HG02610 (cell line): ENCODE results near the gene KCNE4.

ENCODE experiments used
- ATAC-seq: cut with Tn5 transposase; IDR thresholded peaks from one replicate; pipeline ENCODE4 v1.9.1; 2021; ENCODE audit warnings: mild to moderate bottlenecking, moderate library complexity; ENCODE audit not compliant: unreplicated experiment

The KCNE4 gene

DNA sequence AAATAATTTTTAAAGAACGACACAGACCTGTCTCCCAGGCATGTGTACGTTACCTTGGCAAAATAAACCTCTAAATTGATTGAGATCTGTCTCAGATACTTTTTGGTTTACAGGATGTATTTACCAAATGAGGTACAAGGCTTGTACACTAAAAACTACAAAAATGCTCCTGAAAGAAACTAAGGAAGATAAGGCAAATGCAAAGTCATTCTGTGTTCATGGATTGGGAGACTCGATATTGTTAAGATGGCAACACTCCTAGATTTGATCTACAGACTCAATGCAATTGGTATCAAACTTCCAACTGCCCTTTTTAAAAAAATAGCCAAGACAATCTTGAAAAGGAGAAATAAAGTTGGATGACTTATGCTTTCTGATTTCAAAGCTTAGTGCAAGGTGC lies 11.5 kb upstream of the KCNE4 start:
- no peak for ATAC-seq

DNA sequence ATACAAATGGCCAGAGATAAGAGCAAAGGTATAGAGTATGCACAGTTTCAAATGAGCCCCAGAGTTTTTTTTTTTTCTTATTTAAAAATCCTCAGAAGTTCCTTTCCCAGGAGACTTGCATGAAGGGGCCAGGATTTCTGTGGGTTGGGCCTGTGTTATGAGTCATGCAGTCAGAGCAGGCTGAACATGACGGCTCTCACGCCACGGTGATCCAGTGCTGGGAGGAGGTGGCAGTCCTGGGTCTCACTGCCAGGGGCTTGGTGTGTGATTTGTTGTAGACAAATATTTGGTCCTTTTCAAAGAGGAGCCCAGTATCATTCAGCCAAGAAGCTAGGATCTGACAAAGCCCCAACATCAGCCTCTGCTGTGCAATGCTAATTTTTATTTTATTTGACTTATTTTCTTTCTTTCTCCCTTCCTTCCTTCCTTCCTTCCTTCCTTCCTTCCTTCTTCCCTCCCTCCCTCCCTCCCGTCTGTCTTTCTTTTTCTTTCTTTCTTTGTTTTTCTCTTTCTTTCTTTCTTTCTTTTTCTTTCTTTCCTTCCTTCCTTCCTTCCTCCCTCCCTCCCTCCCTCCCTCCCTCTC lies 10.4 kb upstream of the KCNE4 start:
- no peak for ATAC-seq

- no peak for ATAC-seq
Measured at GRCh38 chr2:223042284-223042683, 9.7 kb upstream of the KCNE4 start.

DNA sequence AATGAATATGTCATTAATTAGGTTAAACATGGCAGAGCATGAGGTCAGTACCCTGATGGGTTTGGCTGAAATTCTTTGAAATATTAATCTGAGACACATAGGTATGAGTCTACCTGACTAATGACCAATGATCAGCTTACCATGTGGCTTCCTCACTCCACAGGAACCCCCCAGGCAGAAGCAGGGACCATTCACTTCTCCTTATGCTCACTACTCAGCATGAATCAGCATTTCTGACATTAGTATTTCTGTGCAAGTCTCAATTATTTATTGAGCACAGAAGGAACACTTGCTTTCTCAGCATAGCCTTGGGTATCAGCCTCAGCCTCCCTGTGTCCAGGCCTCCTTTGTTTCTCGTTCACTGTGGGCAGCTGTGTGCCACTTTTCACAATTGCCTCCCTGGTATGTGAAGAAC lies 9.3 kb upstream of the KCNE4 start:
- ATAC-seq, result no peak

DNA sequence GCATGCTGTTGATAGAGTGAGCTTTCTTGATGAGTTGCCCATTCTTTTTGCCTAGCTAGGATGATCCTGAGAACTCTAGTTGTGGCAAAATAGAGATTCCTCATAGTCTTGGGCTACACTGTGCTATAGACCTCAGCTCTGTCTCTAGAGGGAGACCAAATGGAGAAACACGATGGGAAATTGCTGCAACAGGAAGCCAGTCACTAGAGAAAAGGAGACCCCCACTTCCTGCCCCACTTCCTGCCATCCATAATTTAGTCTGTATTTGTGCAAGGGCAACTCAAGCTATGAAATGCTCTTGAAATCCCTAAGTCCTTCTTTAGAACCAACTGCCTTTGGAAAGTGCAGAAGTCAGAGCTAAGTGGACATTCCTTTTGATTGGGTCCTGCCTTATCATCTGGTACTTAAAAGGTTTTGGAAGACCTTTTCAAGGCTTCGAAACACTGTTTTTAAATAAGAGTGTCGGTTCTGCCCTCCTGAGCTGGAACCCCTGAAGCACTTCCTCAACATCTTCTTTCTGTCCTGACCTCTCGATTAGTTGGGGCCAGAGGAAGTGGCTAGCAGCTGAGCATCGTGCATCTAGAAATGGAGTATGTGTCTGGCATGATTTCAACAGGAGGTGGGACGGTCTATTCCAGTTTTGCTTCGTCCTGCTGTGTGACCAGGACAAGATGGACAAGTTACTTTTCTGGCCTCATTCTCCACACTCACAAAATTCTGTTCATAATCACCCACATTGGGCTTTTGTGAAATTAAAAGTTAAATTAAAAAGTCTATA lies 8.6 kb upstream of the KCNE4 start:
- no peak for ATAC-seq

GRCh38 chr2:223044092-223044836 lies 7.7 kb upstream of the KCNE4 start:
- no peak for ATAC-seq

DNA sequence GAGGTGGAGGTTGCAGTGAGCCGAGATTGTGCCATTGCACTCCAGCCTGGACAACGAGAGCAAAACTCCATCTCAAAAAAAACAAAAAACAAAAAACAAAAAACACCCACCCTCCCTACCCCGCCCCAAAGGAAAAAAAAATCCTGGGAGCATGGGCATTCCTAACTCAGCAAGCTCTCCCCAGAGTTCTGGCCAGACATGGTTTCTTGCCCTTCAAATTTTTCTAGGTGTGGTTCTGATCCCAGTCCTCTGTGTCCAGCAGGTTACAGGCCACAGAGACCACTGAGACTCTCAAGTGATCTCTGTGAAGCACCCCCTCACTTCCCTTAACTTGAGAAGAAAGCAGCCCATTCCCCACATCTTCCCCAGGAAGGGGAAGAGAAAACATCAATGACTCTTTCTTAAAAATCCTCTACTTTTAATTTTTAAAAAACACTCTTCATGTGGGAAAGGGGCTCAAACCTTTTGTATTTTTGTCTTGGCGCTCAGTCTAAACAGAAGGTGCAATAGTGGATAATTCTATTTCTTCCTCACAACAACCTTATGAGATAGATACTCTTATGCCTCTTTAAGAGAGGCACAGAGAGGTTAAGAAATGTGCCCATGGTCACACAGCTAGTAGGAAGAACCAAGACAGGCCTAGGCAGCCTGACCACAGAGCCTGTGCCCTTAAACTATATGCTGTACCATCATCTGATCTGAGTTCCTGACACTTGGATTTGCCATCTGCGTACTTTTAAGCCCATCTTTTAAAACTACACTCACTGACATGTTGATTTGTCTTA lies 6.9 kb upstream of the KCNE4 start:
- no peak for ATAC-seq

DNA sequence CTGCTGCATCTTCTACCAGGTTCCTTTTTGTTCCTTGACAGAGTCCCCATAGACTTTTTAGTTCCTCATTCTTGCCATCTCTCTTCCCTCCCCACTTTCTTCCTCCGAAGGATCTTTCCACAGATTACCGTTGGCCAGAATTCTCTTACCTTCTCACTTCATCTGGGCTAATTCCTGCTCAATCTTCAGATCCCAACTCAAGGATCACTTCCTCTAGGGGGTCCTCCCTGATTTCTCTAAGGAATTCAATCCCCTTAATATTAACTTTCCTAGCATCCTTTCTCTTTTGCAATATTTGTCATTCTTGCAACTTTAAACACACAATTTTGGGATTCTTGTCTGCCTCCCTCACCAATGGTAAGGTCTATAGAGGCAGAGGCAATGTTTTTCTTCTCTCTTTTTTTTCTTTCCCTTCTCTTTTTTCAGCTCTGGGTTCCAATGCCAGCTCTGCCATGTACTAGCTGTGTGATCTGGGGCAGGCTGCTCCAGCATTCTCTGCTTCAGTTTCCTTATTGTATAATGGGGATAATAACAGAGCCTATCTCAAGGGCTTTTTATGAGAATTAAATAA lies 5.4 kb upstream of the KCNE4 start:
- no peak for ATAC-seq

GRCh38 chr2:223047260-223047761 lies 4.7 kb upstream of the KCNE4 start:
- no peak for ATAC-seq

- no peak for ATAC-seq
Measured at GRCh38 chr2:223048519-223048918, 3.5 kb upstream of the KCNE4 start.

- no peak for ATAC-seq
Measured at GRCh38 chr2:223049356-223049755, 2.6 kb upstream of the KCNE4 start.

DNA sequence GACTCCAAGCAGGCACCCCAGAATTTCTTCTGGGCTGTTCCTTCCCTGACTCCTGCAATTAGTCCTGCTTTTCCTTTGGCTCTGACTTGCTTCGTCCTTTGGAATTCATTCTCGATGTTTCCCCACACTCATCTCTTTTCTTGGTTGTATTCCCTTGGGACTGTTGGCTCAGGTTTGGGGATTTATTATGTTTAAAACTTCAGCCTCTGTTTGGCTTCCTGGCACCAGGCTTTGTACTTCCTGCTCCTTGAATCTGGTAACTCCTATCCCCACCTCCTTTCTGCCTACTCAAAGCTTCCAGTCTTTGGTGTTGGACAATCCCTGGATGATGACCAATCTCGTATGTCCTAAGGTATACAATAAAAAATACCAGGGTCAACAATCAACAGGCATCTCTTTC lies 1.8 kb upstream of the KCNE4 start:
- no peak for ATAC-seq

GRCh38 chr2:223050900-223051504 lies 988 bp upstream of the KCNE4 start:
- no peak for ATAC-seq

- no peak for ATAC-seq
Measured at GRCh38 chr2:223052548-223053483, 826 bp downstream of the KCNE4 start.

- ATAC-seq, result no peak
Measured at GRCh38 chr2:223053484-223054192, 1.6 kb downstream of the KCNE4 start.

DNA sequence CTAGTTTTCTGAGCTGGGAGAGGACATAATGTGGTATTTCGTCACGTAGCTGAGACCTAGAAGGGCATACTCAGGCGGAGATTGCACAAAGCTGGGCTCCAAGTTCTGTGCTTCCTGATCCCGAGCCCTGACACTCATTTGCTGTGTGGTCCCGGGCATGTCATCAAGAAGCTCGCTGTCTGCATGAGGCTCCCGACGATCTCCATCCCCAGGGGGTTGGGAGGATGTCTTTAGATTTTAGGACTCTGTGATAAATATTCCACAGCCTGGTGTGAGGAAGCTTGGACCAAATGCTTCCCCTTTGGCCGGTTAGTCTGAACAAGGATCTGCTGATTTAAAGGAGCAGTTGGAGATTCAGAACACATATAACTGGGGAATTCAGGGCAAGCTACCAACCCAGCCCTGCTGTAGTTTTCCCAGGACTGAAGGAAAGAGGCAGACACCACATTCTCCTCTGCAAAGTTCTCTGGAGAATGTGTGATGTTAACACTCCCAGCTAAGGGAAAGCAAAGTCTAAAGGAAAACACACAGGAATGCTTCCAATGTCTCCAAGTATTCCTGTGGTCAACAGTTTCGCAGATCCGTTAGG lies 2.3 kb downstream of the KCNE4 start:
- no peak for ATAC-seq

DNA sequence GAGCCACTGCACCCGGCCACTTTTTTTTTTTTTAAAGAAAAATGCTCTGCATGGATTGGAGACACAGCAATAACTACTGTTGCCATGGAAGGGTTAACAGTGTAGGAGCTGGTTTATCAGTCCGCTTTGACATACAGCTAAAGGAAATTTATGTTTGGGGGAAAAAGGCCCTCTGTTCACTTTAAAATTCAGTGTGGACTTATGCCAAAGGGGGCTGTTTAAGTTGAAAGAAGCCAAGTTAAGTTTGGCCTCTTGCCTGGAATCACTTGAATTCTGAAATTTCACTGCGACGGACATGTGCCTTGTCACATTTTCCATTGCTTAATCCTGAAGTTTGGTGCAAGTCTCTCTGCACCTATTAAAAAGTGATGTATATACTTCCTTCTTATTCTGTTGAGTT lies 3.1 kb downstream of the KCNE4 start:
- no peak for ATAC-seq

DNA sequence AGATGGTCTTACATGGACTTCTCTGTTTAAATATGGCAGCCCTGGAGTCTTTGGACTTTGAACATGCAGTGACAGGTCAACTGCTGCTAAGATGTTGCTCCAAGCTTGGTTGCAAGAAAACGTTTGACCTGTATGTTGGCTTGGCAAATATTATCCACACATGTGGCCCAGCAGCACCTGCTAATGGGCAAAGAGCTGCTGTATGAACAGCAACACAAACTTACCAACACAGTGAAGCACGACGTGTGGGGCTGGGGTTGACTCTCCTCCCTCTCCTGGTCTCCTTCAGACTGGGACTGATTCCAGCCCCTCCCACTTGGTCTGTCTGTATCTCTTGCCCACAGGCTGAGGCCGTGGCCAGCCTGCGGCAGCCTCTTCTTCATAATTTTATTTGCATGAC lies 3.8 kb downstream of the KCNE4 start:
- no peak for ATAC-seq
